HG03280 (cell line): ENCODE results near the gene FSIP1.

Source experiments
- ATAC-seq: cut with Tn5 transposase; IDR thresholded peaks from one replicate; pipeline ENCODE4 v1.9.1; 2021; ENCODE audit warnings: mild to moderate bottlenecking, moderate library complexity; ENCODE audit not compliant: unreplicated experiment

The FSIP1 gene

DNA sequence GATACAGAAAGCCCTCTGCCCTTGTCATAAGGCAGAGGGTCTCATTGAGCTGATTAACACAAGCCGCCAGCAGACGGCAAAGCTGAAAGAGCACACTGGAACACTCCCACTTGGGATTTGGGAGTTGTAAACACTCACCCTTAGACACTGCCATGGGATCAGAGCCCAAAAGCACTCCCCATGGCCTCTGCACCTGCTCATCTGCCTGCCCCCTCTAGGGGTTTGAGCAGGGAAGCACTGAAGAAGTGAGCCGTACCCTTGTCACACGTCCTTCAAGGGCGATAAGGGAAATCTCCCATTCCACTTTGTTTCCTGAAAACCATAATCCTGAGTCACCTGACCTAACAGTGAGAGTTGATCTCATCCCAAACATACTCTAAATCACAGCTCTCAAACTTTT lies 14.7 kb downstream of the FSIP1 start:
- ATAC-seq, result no peak

DNA sequence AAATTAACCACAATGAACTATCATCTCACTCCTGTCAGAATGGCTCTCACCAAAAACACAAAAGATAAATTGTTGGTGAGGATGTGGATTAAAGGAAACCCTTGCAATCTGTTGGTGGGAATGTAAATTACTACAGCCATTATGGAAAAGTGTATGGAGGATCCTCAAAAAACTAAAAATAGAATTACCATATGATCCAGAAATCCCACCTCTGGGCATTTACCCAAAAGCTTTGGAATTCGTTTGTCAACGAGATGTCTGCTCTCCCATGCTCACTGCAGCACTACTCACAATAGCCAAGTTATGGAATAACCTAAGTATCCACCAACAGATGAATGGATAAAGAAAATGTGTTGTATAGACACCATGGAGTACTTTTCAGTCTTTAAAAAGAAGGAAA lies 21.6 kb downstream of the FSIP1 start:
- ATAC-seq, result no peak

DNA sequence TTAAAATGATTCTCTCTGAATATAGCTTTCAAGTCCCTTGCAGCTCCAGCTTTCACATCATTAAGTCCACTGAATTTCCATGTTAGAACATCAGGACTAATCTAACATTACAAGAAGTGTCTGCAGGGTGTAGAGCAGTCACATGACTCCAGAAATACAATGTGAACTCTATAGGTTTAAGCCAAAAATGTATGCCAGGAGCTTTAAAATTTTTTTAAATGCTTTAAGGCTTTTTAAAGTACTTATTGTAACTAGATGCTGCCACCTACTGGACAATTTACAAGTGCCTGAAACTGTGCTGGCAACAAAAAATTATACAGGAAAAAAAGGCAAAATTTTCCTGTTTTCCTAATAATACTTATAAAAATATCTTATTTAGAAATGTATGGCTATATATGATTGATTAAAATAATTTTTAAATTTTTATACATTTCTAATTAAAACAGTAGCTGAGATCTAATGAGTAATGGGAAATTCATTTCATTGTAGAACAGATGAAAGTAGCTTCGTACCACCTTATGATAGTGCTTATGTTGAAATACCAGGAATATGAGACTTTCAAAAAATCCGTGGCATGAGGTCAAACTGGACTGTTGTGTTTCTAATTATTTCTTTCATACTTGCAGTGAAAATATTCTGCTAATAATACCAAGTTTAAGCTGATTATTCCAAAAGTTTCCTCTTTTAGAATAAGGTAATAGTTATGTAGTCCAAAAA lies 25.7 kb downstream of the FSIP1 start:
- no peak for ATAC-seq

DNA sequence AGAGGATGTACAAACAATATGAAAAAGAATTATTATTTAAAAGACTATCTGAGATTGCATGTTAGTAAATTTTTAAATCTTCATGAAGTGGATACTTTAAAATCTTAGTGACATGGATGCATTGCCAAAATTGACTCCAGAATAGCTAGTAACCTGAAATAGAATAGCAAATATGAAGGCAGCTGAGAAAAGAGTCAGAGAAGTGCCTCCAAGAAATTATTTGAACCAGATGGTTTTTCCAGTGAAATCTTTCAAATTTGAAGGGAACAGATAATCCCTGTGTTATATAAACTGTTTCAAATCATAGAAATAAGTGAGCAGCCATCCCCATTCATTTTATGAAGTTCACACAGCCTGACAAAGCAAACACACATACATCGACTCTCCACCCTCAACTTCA lies 29.6 kb downstream of the FSIP1 start:
- no peak for ATAC-seq

DNA sequence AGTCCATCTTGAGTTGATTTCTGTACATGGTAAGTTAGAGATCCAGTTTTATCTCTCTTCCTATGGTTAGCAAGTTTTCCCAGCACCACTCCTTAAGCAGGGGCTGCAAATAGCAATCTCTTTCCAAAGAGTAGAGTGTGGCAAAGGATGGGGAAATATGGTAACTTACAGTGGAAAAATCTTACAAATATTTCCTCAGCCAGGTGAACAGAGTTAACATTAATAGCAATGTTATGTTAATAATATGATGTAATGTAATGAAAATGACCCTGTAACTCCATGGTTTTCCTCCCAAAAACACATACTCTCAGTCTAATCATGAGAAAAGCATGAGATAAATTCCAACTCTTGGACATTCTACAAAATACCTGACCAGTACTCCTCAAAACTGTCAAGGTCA lies 30.4 kb downstream of the FSIP1 start:
- no peak for ATAC-seq

DNA sequence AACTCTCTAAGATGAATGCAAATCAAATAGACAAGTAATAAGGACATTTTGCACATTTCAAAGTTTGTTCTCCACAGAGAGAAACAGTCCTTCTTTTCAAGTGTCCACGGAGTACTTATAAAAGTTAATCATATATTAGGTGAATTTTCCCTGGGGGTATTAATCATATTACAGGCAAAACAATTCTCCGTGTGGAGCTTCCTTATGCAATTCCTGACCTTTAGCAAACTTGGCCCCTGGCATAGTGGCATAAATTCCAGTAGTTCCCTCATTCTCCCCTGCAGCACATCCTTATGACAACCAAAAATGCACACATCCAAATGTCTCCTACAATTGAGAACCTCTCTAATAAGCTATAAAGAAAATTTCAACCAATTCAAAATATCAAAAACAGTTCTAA lies 34.4 kb downstream of the FSIP1 start:
- ATAC-seq, result no peak

DNA sequence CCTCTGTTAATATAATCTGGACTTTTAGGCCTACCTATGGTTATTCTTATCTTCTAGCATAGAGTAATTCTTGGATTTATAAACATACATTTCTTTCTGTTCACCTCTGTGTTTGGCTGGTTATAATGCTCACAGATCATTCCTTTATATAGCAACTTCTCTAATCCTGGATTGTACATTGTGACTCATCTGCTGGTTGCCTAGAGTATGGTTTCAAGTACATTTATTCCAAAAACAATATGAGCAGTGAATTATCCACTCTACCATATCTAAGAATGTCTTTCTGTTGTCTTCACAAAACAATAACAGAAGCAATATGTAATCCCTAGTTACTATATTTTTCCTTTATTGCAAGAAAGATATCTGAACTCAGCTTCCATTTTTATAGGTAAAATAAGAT lies 35.3 kb downstream of the FSIP1 start:
- no peak for ATAC-seq

DNA sequence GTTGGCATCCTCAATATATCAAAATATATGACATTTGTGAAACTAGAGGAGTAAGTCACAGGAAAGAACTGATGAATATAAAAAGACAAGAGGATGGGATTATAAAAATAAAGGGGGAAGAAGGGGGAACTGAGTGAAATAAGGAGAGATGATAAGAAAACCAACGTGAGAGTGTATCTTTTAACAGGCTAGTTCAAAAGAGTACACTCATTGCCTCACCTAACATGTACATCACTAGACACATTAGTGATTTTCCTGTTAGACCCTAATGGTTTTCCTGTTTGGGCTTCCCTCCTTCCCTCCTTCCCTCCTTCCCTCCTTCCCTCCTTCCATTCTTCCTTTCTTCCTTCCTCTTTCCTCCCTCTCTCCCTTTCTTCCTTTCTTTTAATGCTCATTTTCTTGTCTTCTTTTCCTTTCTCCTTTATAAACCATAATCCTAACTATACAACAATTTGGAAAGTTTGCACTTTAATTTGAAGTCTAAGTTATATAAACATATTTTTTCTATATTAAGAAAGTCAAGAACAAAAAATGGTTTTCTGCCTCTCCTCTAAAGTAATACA lies 35.8 kb downstream of the FSIP1 start:
- no peak for ATAC-seq

DNA sequence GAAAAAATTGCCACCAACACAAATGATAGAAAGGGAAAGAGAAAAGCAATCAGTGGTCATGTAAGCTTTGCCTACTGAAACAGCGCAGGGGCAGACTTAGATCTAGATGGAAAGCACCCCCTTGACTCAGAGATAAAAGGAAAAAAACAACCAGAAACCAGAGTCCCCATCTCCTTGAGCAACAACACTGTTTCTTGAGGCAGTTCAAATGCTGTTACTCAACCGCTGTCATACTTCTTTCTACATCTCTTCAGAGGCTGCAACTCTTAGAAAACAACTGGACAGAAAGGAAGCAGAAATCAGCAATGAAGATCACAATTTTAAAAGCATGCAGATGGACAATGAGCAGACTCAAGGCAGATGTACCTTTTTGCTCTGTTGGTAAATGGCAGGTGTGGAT lies 36.5 kb downstream of the FSIP1 start:
- no peak for ATAC-seq

DNA sequence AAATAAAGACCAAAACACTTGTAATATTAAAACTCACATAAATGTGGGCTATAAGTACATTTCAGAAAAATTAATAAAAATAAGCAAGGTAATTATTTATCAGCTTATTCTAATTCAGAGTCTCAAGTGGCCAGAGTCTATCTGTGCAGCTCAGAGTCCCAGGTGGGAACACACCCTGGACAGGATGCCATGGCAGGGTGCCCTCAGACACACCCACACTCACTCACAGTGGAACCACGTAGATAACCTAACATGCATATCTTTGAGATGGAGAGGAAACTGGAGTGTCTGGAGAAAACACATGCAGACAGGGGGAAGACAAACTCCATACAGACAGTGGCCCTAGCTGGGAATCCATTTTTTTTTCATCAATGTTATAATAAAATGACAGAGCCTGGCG lies 37.2 kb downstream of the FSIP1 start:
- no peak for ATAC-seq

DNA sequence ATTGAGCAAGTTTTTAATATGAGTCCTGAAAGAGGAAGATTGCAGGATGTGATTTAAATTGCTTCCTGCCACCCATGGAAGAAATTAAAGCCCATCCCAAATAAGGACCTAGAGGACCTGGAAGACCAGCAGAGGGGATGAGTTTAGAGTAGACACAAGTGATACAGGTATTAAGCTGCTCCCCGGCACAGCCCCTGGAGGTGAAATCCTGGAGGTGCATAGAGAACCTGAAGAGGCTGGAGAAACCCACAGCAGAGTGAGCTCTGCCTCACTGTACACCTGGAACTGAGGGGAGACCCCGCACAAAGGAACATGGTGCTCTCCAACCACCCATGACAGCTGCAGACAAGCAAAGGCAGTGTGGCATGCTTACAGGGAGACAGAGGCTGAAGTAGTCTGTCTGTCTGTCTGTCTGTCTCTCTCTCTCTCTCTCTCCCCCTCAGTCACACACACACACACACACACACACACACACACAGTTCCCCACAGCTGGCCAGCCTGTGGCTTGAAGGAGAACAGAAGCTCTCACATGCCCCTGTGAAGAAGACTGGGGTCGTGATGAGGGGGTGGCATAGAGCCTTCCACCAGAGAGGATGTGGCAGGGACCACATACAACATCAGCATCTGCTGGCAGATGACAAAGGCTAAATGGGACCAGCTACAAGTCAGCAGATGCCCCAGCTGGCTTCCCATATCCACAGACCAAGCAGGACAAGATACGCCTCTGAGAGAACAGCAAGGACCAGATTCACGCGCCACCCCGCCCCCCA lies 38.1 kb downstream of the FSIP1 start:
- no peak for ATAC-seq

DNA sequence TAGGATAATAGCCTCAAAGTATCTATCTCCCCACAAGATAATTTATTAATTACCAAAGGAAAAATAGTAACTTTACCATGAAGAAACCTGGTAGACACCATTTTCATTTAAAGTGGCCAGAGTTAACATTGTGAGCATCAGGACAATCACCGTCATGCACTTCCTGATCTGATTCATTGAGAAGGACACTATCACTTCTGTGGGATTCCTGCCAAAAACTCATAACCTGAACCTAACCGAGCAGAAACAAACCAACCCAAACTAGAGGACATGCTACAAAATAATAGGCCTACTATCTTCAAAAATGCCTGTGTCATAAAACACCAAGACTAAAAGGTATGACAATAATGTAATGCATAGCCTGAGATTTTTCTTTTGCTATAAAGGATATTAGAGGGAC lies 39.0 kb downstream of the FSIP1 start:
- no peak for ATAC-seq

DNA sequence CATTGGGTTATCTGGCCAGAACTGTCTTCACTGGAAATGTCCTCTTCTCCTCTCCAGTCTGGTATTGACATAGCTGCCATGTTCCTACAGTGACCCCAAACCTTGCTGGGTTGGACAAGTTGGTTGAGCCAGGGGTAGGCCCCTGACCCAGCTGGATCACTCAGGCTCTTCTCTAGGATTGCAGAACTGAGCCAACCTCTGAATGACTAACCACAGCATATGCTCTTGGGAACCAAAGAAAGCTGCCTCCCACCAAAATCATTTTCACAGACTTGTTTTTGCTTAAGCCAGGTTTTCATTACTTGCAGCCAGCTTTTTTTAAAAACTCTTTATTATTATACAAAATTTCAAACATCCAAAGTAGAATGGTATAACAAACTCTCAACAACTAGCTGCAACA lies 41.4 kb downstream of the FSIP1 start:
- ATAC-seq, result no peak

DNA sequence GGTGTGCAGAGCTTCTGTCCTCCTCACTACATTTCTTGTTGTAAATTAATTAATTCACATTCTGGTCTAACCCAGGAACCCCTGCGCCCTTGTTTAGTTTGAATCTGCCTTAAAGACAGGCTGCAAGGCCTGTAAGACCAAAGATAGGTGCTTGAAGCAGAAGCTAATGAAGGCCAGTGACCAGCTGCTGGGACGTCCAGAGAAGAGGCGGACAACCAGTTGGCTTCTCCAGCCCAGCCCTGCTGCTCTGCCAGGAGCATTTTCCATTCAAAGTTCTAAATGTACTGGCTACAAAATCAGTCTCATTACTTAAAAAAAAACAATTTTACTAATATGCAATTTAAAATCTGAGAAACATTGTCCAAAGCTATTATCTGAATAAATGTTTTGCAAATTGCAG lies 43.6 kb downstream of the FSIP1 start:
- no peak for ATAC-seq

DNA sequence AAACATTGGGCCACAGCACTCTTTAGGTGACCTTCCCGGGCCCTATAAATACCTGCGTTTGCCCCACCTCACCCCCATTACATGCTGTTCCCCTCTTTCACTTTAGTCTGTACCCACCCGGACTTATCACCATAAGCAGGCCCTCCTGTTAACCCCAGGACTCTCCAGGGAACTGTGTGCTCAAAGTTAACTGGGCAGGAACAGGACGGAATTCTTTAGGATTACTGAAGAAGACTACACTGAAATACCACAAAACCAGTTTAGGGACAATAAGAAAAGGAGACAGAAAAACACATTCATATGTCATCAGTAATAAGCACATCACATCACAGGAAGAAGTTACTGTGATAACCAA lies 45.5 kb downstream of the FSIP1 start:
- ATAC-seq, result no peak

DNA sequence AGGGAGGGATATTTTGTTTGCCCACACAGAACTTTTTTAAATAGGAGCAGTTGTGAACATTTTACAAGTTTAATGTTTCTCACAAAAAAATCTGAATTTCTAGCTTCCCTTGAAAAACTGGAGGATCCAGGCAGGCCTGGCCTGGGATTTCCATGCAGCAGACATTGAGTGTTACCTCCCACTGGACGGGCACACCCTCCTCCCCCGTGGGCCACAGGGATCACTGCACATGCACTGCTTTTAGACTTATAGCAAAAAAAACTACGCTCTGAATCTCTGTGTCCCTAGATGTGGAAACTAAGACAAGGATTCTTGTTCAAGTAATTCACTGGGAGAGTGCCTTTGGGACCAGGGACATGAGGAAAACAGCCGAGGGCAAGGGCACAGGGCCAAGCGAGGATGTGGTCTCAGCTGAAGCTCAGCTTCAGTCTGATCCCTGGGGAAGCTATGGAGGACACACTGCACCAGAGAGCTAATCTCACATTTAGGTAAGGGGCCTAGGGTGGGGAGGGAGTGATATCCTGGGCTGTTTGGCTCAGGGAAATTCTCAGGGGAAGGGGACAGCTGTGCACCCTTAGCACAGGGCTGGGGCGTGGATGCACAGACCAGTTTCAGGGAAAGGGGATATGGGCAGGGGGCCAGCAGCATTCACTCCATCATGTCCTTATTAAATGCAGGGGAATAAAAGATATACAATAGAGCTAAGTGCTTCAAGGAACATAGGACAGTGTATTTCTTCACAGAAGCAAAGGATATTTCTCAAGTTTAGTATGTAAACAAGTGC lies 46.0 kb downstream of the FSIP1 start:
- ATAC-seq, result no peak

DNA sequence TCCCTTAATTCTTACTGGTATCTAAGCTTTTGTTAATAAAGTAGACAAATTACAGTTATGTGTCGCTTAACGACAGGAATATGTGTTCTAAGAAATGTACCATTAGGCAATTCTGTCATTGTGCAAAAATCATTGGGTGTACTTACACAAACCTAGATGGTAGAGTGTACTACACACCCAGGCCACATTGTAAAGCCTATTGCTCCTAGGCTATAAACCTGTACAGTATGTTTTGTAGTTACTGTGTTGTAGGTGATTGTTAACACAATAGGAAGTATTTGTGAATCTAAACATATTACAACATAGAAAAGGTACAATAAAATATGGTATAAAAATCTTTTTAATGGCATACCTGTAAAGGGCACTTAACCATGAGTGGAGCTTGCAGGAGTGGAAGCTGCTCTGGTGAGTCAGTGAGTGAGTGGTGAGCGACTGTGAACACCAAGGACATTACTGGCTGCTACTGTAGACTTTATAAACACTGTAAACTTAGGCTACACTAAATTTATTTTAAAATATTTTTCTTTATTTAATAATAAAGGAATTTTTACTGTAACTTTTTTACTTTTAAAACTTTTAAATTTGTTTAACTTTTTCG lies 47.4 kb downstream of the FSIP1 start:
- no peak for ATAC-seq

DNA sequence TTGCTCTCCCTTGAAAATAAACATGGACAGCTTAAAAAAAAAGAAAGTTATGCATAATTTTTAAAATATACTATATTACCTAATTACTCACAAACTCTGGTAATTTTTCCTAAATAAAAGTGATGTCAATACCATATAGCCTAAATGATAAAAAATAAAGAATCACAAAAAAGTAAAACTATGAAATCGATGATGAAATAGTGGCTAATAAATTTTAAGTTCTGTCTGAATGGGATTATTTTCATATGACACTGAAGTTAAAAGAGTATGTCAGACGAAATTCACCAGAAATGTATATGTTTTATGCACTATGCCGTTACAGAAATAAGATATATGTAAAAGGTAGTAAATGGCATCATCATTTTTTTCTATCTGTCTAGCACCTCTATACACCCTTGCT lies 51.4 kb downstream of the FSIP1 start:
- ATAC-seq, result no peak

DNA sequence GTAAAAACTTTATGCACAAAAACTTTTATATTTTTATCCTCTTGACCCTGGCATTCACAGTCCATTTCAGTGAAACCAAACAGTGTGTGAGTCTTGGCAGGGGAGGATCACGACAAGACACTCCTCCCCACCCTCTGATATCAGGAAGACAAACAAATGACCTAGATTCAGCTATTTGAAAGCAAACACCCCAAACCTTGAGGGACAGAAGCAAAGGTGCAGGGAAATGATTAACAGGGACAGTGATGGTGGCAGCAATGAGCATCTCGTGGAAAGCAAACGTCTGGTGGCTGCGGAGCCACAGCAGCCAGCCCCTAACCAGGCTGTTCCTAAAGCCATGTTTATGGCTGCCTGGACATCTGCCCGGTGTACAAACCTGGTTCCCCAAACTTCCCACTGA lies 52.1 kb downstream of the FSIP1 start:
- no peak for ATAC-seq

DNA sequence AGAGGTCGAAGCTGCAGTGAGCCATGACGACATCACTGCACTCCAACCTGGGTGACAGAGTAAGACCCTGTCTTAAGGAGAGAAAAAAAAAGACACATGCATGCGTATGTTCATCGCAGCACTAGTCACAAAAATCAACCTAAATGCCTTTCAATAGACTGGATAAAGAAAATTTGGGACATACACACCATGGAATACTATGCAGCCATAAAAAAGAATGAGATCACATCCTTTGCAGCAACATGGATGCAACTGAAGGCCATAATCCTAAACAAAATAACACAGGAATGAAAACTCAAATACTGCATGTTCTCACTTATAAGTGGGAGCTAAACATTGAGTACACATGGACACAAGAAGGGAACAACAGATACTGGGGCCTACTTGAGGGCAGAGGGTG lies 53.1 kb downstream of the FSIP1 start:
- ATAC-seq, result no peak

DNA sequence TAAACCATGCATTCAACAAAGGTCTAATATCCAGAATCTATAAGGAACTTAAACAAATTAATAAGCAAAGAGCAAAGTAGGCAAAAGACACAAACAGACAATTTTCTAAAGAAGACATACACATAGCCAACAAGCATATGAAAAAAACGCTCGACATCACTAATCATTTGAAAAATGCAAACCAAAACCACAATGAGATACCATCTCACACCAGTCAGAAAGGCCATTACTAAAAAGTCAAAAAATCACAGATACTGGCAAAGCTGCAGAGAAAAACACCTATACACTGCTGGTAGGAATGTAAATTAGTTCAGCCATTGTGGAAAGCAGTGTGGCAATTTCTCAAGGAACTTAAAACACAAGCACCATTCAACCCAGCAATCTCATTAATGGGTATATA lies 53.8 kb downstream of the FSIP1 start:
- ATAC-seq, result no peak
